ENCODE results near the gene TAGLN3.

TAGLN3 gene

GRCh38 chr3:111998636-111999483 lies at the start of gene TAGLN3:
Gene TAGLN3 (plus strand): TSS chr3:111998922. CDS start chr3:111999423, 501 bp downstream.
- peak; percentile 52 for DNase-seq (ENCODE audit: low spot score)

- DNase-seq (ENCODE audit: low spot score), result no peak
Measured at GRCh38 chr3:111949712-111950111, 49.0 kb upstream of the TAGLN3 start.

- no peak for DNase-seq (ENCODE audit: low spot score)
Measured at GRCh38 chr3:111951032-111951431, 47.7 kb upstream of the TAGLN3 start.

- no peak for DNase-seq (ENCODE audit: low spot score)
Measured at GRCh38 chr3:111952086-111952485, 46.6 kb upstream of the TAGLN3 start.

GRCh38 chr3:111952866-111953450 lies 45.8 kb upstream of the TAGLN3 start:
- DNase-seq (ENCODE audit: low spot score), result no peak

- no peak for DNase-seq (ENCODE audit: low spot score)
Measured at GRCh38 chr3:111954228-111954990, 44.3 kb upstream of the TAGLN3 start.

- DNase-seq (ENCODE audit: low spot score), result no peak
Measured at GRCh38 chr3:111955876-111956275, 42.8 kb upstream of the TAGLN3 start.

- peak; percentile 52 for DNase-seq (ENCODE audit: low spot score)
Measured at GRCh38 chr3:111956449-111956848, 42.3 kb upstream of the TAGLN3 start.

- DNase-seq (ENCODE audit: low spot score), result peak; percentile 87
Measured at GRCh38 chr3:111956995-111957734, 41.6 kb upstream of the TAGLN3 start.

GRCh38 chr3:111961461-111962164 lies 37.1 kb upstream of the TAGLN3 start:
- no peak for DNase-seq (ENCODE audit: low spot score)

- no peak for DNase-seq (ENCODE audit: low spot score)
Measured at GRCh38 chr3:111963424-111963823, 35.3 kb upstream of the TAGLN3 start.

GRCh38 chr3:111965484-111965883 lies 33.2 kb upstream of the TAGLN3 start:
- no peak for DNase-seq (ENCODE audit: low spot score)

GRCh38 chr3:111967068-111967467 lies 31.7 kb upstream of the TAGLN3 start:
- no peak for DNase-seq (ENCODE audit: low spot score)

- peak; percentile 87 for DNase-seq (ENCODE audit: low spot score)
Measured at GRCh38 chr3:111967651-111968274, 31.0 kb upstream of the TAGLN3 start.

- DNase-seq (ENCODE audit: low spot score), result no peak
Measured at GRCh38 chr3:111968319-111969054, 30.2 kb upstream of the TAGLN3 start.

GRCh38 chr3:111970376-111970775 lies 28.3 kb upstream of the TAGLN3 start:
- DNase-seq (ENCODE audit: low spot score), result no peak

- no peak for DNase-seq (ENCODE audit: low spot score)
Measured at GRCh38 chr3:111971533-111972130, 27.1 kb upstream of the TAGLN3 start.

- no peak for DNase-seq (ENCODE audit: low spot score)
Measured at GRCh38 chr3:111972891-111973290, 25.8 kb upstream of the TAGLN3 start.

- DNase-seq (ENCODE audit: low spot score), result no peak
Measured at GRCh38 chr3:111975131-111975530, 23.6 kb upstream of the TAGLN3 start.

- no peak for DNase-seq (ENCODE audit: low spot score)
Measured at GRCh38 chr3:111976254-111976653, 22.5 kb upstream of the TAGLN3 start.
